Loucy (cell line): Measurements from ENCODE around the gene ERMN.

ENCODE experiments used
- EZH2phosphoT487 ChIP-seq: fragments of 200-600 bp; IDR thresholded peaks from 2 replicates; pipeline ENCODE4 v1.6.1; 2018; ENCODE audit warnings: antibody characterized with exemption, mild to moderate bottlenecking, moderate library complexity, borderline replicate concordance
- TF ChIP-seq, protein P1 (sequence below): fragments of 200-600 bp; sonication (generic); conservative IDR thresholded peaks from 2 replicates; pipeline ENCODE4 v1.5.1; 2014; ENCODE audit warnings: mild to moderate bottlenecking, antibody characterized with exemption, low read length

DNA sequence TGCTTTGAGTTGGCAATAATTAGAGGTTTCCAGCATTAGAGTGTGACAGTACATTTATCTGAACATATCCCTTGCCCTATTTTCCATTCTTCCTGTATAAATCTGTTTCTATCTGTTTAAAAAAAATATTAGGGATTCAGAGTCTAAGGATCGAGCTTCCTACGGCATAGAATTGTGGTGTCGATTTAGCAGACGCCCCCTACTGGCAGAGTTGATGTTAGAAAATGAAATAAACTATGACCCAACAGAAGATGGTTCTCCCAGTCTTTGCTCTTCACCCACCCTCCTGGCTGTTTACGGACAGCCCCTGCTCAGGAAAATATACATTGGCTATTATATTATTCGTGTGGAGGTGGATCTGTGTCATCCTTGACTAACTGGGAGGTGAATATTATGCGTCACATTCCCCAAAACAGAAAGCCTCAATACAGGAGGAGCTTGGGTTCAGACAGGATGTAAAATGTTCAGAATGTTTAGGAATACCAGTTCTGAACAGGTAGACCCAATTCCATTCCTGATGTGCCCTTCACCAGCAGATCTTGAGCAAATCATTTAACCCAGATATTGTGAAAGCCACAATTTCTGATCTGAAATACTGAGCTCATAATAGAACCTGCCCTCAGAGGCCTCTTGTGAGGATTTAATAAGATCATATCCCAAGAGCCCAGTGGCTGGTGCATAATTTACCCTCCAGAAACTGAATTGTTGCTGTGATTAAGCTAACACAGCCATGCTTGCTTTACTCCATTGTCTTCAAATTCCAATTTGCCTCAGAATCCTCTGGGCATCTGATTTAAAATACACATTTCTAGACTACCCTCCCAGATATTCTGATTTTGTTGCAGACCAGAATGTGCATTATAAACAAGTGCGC, 10.8 kb upstream of the ERMN start:
- TF ChIP-seq, protein P1, sequence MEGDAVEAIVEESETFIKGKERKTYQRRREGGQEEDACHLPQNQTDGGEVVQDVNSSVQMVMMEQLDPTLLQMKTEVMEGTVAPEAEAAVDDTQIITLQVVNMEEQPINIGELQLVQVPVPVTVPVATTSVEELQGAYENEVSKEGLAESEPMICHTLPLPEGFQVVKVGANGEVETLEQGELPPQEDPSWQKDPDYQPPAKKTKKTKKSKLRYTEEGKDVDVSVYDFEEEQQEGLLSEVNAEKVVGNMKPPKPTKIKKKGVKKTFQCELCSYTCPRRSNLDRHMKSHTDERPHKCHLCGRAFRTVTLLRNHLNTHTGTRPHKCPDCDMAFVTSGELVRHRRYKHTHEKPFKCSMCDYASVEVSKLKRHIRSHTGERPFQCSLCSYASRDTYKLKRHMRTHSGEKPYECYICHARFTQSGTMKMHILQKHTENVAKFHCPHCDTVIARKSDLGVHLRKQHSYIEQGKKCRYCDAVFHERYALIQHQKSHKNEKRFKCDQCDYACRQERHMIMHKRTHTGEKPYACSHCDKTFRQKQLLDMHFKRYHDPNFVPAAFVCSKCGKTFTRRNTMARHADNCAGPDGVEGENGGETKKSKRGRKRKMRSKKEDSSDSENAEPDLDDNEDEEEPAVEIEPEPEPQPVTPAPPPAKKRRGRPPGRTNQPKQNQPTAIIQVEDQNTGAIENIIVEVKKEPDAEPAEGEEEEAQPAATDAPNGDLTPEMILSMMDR, result peak; percentile 88
- no peak for TF ChIP-seq EZH2phosphoT487
